ENCODE results near the gene ZYX. TPM values are rescaled to one million over a fixed set of nuclear protein-coding genes. Genes with fewer than 3 reads are reported as not detected.

Gene ZYX
- total RNA-seq, 1 experiment from 2014 or later: 260 TPM

DNA sequence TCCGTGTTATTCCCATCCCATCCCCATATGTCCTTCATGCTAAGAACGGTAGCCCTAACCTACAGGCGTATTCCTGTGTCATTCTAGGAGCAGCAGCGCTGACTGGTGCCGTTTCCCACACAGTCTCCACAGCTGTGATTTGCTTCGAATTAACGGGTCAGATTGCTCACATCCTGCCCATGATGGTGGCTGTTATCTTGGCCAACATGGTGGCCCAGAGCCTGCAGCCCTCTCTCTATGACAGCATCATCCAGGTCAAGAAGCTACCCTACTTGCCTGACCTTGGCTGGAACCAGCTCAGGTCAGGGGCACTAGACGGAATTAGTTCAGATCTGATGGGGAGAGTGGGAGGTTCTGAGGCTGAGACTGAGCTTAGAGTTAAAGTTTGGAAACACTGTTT, 39.3 kb upstream of the ZYX start:
- ChIA-PET POLR2A (no interaction called here), CTCF (interaction anchor here (1.1 kb wide), 1 partner anchor 75 kb away, joined by 3 read pairs; no protein-coding TSS in a partner anchor)
- H3K4me1 Mint-ChIP-seq (ENCODE audit: insufficient read depth, unreplicated experiment): no peaks in the 10 kb centered on the region
- H3K27me3 Mint-ChIP-seq (ENCODE audit: insufficient read depth, unreplicated experiment): peaks cover 6% of the 10 kb centered on the region
- H3K4me3 Mint-ChIP-seq (ENCODE audit: unreplicated experiment): no peak overlapping the region
- TF ChIP-seq, protein P1, sequence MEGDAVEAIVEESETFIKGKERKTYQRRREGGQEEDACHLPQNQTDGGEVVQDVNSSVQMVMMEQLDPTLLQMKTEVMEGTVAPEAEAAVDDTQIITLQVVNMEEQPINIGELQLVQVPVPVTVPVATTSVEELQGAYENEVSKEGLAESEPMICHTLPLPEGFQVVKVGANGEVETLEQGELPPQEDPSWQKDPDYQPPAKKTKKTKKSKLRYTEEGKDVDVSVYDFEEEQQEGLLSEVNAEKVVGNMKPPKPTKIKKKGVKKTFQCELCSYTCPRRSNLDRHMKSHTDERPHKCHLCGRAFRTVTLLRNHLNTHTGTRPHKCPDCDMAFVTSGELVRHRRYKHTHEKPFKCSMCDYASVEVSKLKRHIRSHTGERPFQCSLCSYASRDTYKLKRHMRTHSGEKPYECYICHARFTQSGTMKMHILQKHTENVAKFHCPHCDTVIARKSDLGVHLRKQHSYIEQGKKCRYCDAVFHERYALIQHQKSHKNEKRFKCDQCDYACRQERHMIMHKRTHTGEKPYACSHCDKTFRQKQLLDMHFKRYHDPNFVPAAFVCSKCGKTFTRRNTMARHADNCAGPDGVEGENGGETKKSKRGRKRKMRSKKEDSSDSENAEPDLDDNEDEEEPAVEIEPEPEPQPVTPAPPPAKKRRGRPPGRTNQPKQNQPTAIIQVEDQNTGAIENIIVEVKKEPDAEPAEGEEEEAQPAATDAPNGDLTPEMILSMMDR (IDR thresholded peaks at IDR 0.05; ENCODE audit: unreplicated experiment): no peak
- DNase-seq (ENCODE audit: unreplicated experiment): no peak
- BruUV-seq (replicated peaks): no TSS peak
- H3K36me3 Mint-ChIP-seq (ENCODE audit: insufficient read depth, unreplicated experiment): no peaks in the 10 kb centered on the region
- no peaks in the 10 kb centered on the region for H3K9me3 Mint-ChIP-seq (ENCODE audit: unreplicated experiment)
- H3K27ac Mint-ChIP-seq (ENCODE audit: low read depth, unreplicated experiment): no peak overlapping the region
- intact Hi-C loops (cut with micrococcal nuclease): no loop called here

DNA sequence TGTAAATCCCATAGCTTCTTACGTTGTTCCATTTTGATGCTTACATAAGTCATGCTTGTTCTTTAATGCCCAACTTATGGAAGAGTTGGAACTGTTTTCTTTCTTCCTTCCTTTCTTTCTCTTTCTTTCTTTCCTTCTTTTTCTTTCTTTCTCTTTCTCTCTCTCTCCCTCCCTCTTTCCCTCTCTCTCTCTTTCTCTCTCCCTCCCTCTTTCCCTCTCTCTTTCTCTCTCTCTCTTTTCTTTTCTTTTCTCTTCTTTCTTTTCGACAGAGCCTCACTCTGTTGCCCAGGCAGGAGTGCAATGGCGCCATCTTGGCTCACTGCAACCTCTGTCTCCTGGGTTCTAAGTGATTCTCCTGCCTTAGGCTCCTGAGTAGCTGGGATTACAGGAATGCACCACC, 37.5 kb upstream of the ZYX start:
- TF ChIP-seq, protein P1 (IDR thresholded peaks at IDR 0.05; ENCODE audit: unreplicated experiment): no peak

DNA sequence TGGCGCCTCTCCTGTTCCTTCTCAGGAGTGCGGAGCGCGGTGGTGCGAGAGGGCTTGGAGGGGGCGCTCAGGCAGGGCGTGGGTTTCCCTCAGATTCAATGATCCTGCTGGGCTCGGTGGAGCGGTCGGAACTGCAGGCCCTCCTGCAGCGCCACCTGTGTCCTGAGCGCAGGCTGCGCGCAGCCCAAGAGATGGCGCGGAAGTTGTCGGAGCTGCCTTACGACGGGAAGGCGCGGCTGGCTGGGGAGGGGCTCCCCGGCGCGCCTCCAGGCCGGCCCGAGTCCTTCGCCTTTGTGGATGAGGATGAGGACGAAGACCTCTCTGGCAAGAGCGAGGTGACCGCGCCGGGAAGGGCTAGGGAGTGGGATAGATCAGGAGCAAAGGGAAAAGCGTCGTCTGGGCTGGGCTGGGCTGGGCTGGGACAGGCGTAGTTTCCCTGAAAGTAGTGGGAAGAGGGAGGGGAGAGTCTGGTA, 35.7 kb upstream of the ZYX start:
- TF ChIP-seq, protein P1 (IDR thresholded peaks at IDR 0.05; ENCODE audit: unreplicated experiment): no peak
- no peaks in the 10 kb centered on the region for H3K36me3 Mint-ChIP-seq (ENCODE audit: insufficient read depth, unreplicated experiment)
- no peak overlapping the region for H3K4me3 Mint-ChIP-seq (ENCODE audit: unreplicated experiment)
- H3K9me3 Mint-ChIP-seq (ENCODE audit: unreplicated experiment): no peaks in the 10 kb centered on the region
- H3K27me3 Mint-ChIP-seq (ENCODE audit: insufficient read depth, unreplicated experiment): peaks cover 18% of the 10 kb centered on the region
- no peaks in the 10 kb centered on the region for H3K4me1 Mint-ChIP-seq (ENCODE audit: insufficient read depth, unreplicated experiment)
- intact Hi-C loops (cut with micrococcal nuclease): no loop called here
- no peak overlapping the region for H3K27ac Mint-ChIP-seq (ENCODE audit: low read depth, unreplicated experiment)
- CTCF ChIA-PET: no interaction called here
- BruUV-seq (replicated peaks): no TSS peak
- no peak for DNase-seq (ENCODE audit: unreplicated experiment)
- POLR2A ChIA-PET: no interaction called here

More for the DNA sequence above, 37.5 kb upstream of the ZYX start:
- intact Hi-C loops (cut with micrococcal nuclease): no loop called here
- POLR2A ChIA-PET: interaction anchor here (1.0 kb wide), 1 partner anchor 9 kb away, joined by 3 read pairs; no protein-coding TSS in a partner anchor
- H3K9me3 Mint-ChIP-seq (ENCODE audit: unreplicated experiment): no peaks in the 10 kb centered on the region
- no peak overlapping the region for H3K4me3 Mint-ChIP-seq (ENCODE audit: unreplicated experiment)
- CTCF ChIA-PET: interaction anchor here (0.6 to 0.7 kb wide), 2 partner anchors 35 to 303 kb away, joined by 3 read pairs; no protein-coding TSS in a partner anchor
- H3K27me3 Mint-ChIP-seq (ENCODE audit: insufficient read depth, unreplicated experiment): peaks cover 18% of the 10 kb centered on the region
- no peak overlapping the region for H3K27ac Mint-ChIP-seq (ENCODE audit: low read depth, unreplicated experiment)
- no peaks in the 10 kb centered on the region for H3K4me1 Mint-ChIP-seq (ENCODE audit: insufficient read depth, unreplicated experiment)
- BruUV-seq (replicated peaks): no TSS peak
- no peak for DNase-seq (ENCODE audit: unreplicated experiment)
- H3K36me3 Mint-ChIP-seq (ENCODE audit: insufficient read depth, unreplicated experiment): no peaks in the 10 kb centered on the region

DNA sequence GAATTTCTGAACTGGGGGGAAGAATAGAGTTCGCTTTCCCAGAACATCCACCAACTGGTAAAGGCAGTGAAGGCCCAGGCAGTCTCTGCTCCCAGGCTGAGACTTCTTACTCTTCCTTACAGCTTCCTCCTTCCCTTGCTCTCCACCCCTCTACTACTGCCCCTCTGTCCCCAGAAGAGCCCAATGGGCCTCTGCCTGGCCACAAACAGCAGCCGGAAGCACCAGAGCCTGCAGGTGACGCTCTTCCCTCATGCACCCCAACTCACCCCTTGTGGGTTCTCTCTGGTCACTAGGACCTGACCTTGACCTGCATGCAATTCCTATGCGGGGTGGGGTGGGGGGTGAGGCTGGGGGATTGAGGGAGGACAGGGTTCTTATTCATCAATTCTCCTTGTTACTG, 35.1 kb upstream of the ZYX start:
- H3K27me3 Mint-ChIP-seq (ENCODE audit: insufficient read depth, unreplicated experiment): peaks cover 18% of the 10 kb centered on the region
- no peaks in the 10 kb centered on the region for H3K9me3 Mint-ChIP-seq (ENCODE audit: unreplicated experiment)
- TF ChIP-seq, protein P1 (IDR thresholded peaks at IDR 0.05; ENCODE audit: unreplicated experiment): no peak
- no TSS peak for BruUV-seq (replicated peaks)
- no peak overlapping the region for H3K27ac Mint-ChIP-seq (ENCODE audit: low read depth, unreplicated experiment)
- no peak overlapping the region for H3K4me3 Mint-ChIP-seq (ENCODE audit: unreplicated experiment)
- no peaks in the 10 kb centered on the region for H3K36me3 Mint-ChIP-seq (ENCODE audit: insufficient read depth, unreplicated experiment)
- intact Hi-C loops (cut with micrococcal nuclease): no loop called here
- ChIA-PET POLR2A (no interaction called here), CTCF (interaction anchor here (0.7 kb wide), 1 partner anchor 9 kb away, joined by 3 read pairs; no protein-coding TSS in a partner anchor)
- DNase-seq (ENCODE audit: unreplicated experiment): no peak
- no peaks in the 10 kb centered on the region for H3K4me1 Mint-ChIP-seq (ENCODE audit: insufficient read depth, unreplicated experiment)

Measured in MCF 10A (cell line).